H1 (cell line): ENCODE measurements around the gene CISTR. TPM values are rescaled to one million over a fixed set of nuclear protein-coding genes. Genes with fewer than 3 reads are reported as not detected.

Source experiments
- CHD7 ChIP-seq: fragments of 300-600 bp; sonication (generic); IDR thresholded peaks from 2 replicates; pipeline ENCODE4 v1.7.1; 2012; ENCODE audit warnings: low read length, moderate library complexity, mild to moderate bottlenecking, inconsistent platforms; ENCODE audit not compliant: insufficient replicate concordance
- CTCF ChIP-seq, 3 experiments: IDR thresholded peaks; 1 replicate in 2 of 3; 2 replicates in 1 of 3; pipeline versions ENCODE4 v1.5.1 to v1.6.1; 2011; ENCODE audit warnings: low read length in 3 of 3, mild to moderate bottlenecking in 3 of 3, inconsistent platforms in 2 of 3, low read depth in 1 of 3, moderate library complexity in 1 of 3; ENCODE audit not compliant: insufficient read depth in 1 of 3; ENCODE audit errors: control extremely low read depth in 1 of 3
- polyA plus RNA-seq, 7 experiments: library from polyadenylated mRNA; depleted of rRNA in 3 of 7; stranded (reverse) in 5 of 7; unstranded in 2 of 7; fragments of >200 nt in 5 of 7; fragments of 200-250 nt in 2 of 7; gene quantifications; 1 replicate in 5 of 7; 2 replicates in 1 of 7; 4 replicates in 1 of 7; pipeline versions ENCODE4 v1.2.1 to v1.2.3, GENCODE V29; 2011 to 2013; ENCODE audit warnings: missing spikeins in 2 of 7, mixed read lengths in 2 of 7
- total RNA-seq: library from RNA; stranded (reverse); fragmentation: NEBNext Ultra II Directional; extraction: Animal tissue kit (Norgen Biotek cat#: 25700); gene quantifications from 2 replicates; pipeline ENCODE4 v1.2.1, GENCODE V29; 2021

The CISTR gene
- total and polyA plus RNA-seq, 2 of the 8 experiments (the other 6 are each of a cell fraction or from before 2014, with no cell fraction given): not detected

DNA sequence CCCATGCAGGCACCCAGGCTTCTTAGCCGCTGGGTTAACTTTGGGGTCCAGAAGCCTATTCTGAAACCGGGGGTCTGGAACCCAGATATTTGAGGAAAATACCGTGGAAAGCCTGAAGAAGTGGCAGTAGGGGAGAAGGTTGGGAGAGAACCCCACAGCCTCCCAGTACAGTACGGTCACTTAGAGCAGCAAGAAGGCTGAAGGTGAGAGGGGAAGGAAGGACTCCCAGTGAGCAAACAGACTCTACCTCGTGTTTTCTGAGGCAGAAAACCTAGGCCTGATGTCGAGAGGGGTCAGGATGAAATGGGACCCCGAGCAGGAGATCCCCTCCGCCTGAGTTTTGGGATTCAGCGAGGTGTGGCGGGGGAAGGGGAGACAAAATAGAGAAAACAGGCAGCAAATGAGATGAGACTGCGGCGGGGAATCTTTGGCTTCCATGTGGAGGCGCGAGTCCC, 13.8 kb downstream of the CISTR start (continued):
- no peak for TF ChIP-seq CHD7
- no peak for TF ChIP-seq CTCF (IDR thresholded peaks at IDR 0.05; ENCODE audit: control extremely low read depth in 1 of 3, insufficient read depth in 1 of 3, low read depth in 1 of 3, low read length in 3 of 3)
